Measurements from ENCODE around the gene LIPN. TPM values are rescaled to one million over a fixed set of nuclear protein-coding genes. Genes with fewer than 3 reads are reported as not detected.

LIPN gene
- total and polyA plus RNA-seq, 7 donors = not detected

GRCh38 chr10:88756660-88757059, 3.2 kb upstream of the LIPN start:
- Histone ChIP-seq H3K27me3 (ENCODE audit: insufficient read depth in 3 of 3, low read length in 2 of 3) (no peaks in the 10 kb centered on the region), H3K9me3 (no peaks in the 10 kb centered on the region), H3K4me3 (no peak overlapping the region), H3K4me1 (no peaks in the 10 kb centered on the region), H3K36me3 (ENCODE audit: insufficient read depth in 1 of 2, low read depth in 1 of 2) (no peaks in the 10 kb centered on the region), H3K27ac (no peak overlapping the region)
- TF ChIP-seq CTCF (IDR thresholded peaks at IDR 0.05) = no peak
- WGBS, 3 donors = 0% methylated on average over 1 of the region's 1 CpG
- intact Hi-C loops (cut with DNase I) = no loop called here
- no peak for ATAC-seq
- no peak for DNase-seq

GRCh38 chr10:88762906-88763305, 3.1 kb downstream of the LIPN start:
- Histone ChIP-seq H3K27ac (no peak overlapping the region), H3K4me3 (no peak overlapping the region), H3K27me3 (ENCODE audit: insufficient read depth in 3 of 3, low read length in 2 of 3) (peaks cover 0 to 3% (median 0%) of the 10 kb centered on the region in 3 donors), H3K9me3 (no peaks in the 10 kb centered on the region), H3K36me3 (ENCODE audit: insufficient read depth in 1 of 2, low read depth in 1 of 2) (no peaks in the 10 kb centered on the region), H3K4me1 (no peaks in the 10 kb centered on the region)
- no peak for TF ChIP-seq CTCF (IDR thresholded peaks at IDR 0.05)
- intact Hi-C loops (cut with DNase I) = no loop called here
- DNase-seq (no peak), ATAC-seq (no peak)
- 29 to 39% (median 29%) methylated on average over 1 of the region's 1 CpG for WGBS, 3 donors

- Histone ChIP-seq H3K27ac (no peak overlapping the region), H3K36me3 (ENCODE audit: insufficient read depth in 1 of 2, low read depth in 1 of 2) (no peaks in the 10 kb centered on the region), H3K27me3 (ENCODE audit: insufficient read depth in 3 of 3, low read length in 2 of 3) (peaks cover 0 to 3% (median 0%) of the 10 kb centered on the region in 3 donors), H3K4me3 (no peak overlapping the region), H3K4me1 (no peaks in the 10 kb centered on the region), H3K9me3 (no peaks in the 10 kb centered on the region)
- ATAC-seq (no peak), DNase-seq (no peak)
- intact Hi-C loops (cut with DNase I) = no loop called here
- no peak for TF ChIP-seq CTCF (IDR thresholded peaks at IDR 0.05)
- WGBS, 3 donors = 24 to 28% (median 26%) methylated on average over 1 of the region's 1 CpG
Measured at GRCh38 chr10:88763441-88763840, 3.6 kb downstream of the LIPN start.

- WGBS, 3 donors = 77 to 78% (median 77%) methylated on average over 3 of the region's 3 CpGs
- Histone ChIP-seq H3K9me3 (no peaks in the 10 kb centered on the region), H3K4me3 (no peak overlapping the region), H3K36me3 (ENCODE audit: insufficient read depth in 1 of 2, low read depth in 1 of 2) (no peaks in the 10 kb centered on the region), H3K27ac (no peak overlapping the region), H3K27me3 (ENCODE audit: insufficient read depth in 3 of 3, low read length in 2 of 3) (peaks cover 0 to 3% (median 0%) of the 10 kb centered on the region in 3 donors), H3K4me1 (no peaks in the 10 kb centered on the region)
- TF ChIP-seq CTCF (IDR thresholded peaks at IDR 0.05) = no peak
- intact Hi-C loops (cut with DNase I) = no loop called here
- DNase-seq (no peak), ATAC-seq (no peak)
Measured at GRCh38 chr10:88764110-88764509, 4.3 kb downstream of the LIPN start.

- Histone ChIP-seq H3K9me3 (no peaks in the 10 kb centered on the region), H3K4me1 (no peaks in the 10 kb centered on the region), H3K4me3 (no peak overlapping the region), H3K36me3 (ENCODE audit: insufficient read depth in 1 of 2, low read depth in 1 of 2) (no peaks in the 10 kb centered on the region), H3K27me3 (ENCODE audit: insufficient read depth in 3 of 3, low read length in 2 of 3) (peaks cover 0 to 3% (median 0%) of the 10 kb centered on the region in 3 donors), H3K27ac (no peak overlapping the region)
- TF ChIP-seq CTCF (IDR thresholded peaks at IDR 0.05) = no peak
- intact Hi-C loops (cut with DNase I) = no loop called here
- DNase-seq = no peak
- ATAC-seq = no peak
- WGBS, 3 donors = 75 to 77% (median 77%) methylated on average over 1 of the region's 1 CpG
Measured at GRCh38 chr10:88765816-88766215, 6.0 kb downstream of the LIPN start.
